ENCODE measurements around the gene SNX5. TPM values are rescaled to one million over a fixed set of nuclear protein-coding genes. Genes with fewer than 3 reads are reported as not detected.
A peak's percentile ranks its signal among the peaks of the same experiment; 100 is the strongest.

SNX5 gene
- total and polyA plus RNA-seq, 4 experiments from 2014 or later = 81.5 to 96.5 (median 88.9) TPM

DNA sequence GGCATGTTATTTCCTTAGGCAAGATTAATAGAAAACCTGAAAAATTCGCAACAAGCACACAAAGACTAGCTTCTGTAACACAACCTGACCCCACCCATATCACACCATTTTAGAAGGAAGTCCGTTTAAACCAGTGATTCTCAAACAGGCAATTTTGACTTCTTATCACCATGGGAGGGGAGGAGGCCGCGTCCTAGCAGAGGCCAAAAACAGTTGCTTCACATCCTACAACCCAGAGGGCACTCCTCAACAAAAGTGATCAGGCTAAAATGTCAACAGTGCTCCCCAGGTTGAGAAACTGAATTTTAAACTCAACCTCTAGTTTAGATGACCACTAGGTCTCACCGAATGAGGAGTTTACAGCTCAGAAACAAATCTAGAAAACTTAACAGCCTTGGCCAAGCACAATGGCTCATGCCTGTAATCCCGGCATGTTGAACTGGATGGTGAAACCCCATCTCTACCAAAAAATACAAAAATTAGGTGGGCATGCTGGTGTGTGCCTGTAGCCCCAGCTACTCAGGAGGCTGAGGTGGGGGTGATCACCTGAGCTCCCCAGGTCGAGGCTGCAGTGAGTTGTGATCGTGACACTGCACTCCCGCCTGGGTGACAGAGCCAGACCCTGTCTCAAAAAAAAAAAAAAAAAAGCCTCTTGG is 3.4 kb downstream of the SNX5 start:
- DNase-seq = no peak
- Histone ChIP-seq H3K4me3 (ENCODE audit: low read length in 2 of 2) (peak overlapping the region; percentile 85 to 95), H3K9me3 (ENCODE audit: control insufficient read depth in 1 of 2, low read length in 2 of 2) (no peaks in the 10 kb centered on the region), H3K36me3 (ENCODE audit: insufficient read depth, low read length) (no peaks in the 10 kb centered on the region), H3K27me3 (ENCODE audit: insufficient read depth, low read length) (no peaks in the 10 kb centered on the region), H3K27ac (ENCODE audit: low read depth, low read length) (peak overlapping the region; percentile 82), H3K4me1 (ENCODE audit: insufficient read depth, low read length) (peaks cover 66% of the 10 kb centered on the region)
- Mint-ChIP-seq H3K4me3 (peak overlapping the region; percentile 76 to 96 (median 87)), H3K4me1 (peaks cover 56 to 89% (median 65%) of the 10 kb centered on the region in 4 donors), H3K27me3 (peaks cover 0 to 1% of the 10 kb centered on the region in 2 donors), H3K9me3 (peaks cover 0 to 2% (median 0%) of the 10 kb centered on the region in 8 donors), H3K27ac (peak overlapping the region; percentile 72 to 99 (median 95)), H3K36me3 (peaks cover 0 to 24% of the 10 kb centered on the region in 2 donors)
- POLR2A ChIA-PET (ENCODE audit: partially characterized antibody) = interaction anchor here (0.5 to 7.8 kb wide), 7 partner anchors 8 to 395 kb away, joined by 3 to 77 read pairs (median 20); partner anchors contain the start of genes DSTN, KAT14, PET117 and RRBP1
- intact Hi-C loops (cut with micrococcal nuclease) = loop anchor here (5.0 to 10.0 kb wide), 2 partner anchors 1233 to 1390 kb away; partner anchors contain the start of genes KIF16B and SNRPB2
- CTCF ChIA-PET (ENCODE audit: partially characterized antibody) = interaction anchor here (1.3 to 9.1 kb wide), 9 partner anchors 9 to 285 kb away, joined by 4 to 51 read pairs (median 10); partner anchors contain the start of gene RRBP1

DNA sequence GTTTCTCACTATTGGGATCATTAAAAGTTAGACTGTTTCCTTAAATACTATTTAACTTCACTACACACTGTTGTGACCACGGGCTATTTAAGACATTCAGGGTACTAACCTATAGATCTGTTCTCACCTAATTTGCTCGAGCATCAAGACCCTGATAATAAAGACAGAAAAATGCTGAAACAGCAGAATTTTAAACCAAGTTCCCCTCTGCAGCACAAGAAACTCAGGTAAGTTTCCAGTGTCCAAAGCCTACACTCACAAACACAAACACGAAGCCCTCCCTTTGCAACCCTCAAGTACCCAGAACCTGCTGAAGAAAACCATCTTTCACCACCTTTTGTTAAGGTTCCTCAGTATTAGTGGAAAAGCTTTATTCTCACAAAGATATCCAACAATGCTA is 4.0 kb downstream of the SNX5 start:
- H3K4me1 ChIP-seq (ENCODE audit: insufficient read depth, low read length) = peaks cover 66% of the 10 kb centered on the region
- H3K36me3 Mint-ChIP-seq = peaks cover 0 to 21% of the 10 kb centered on the region in 2 donors
- H3K9me3 Mint-ChIP-seq = peaks cover 0 to 2% (median 0%) of the 10 kb centered on the region in 8 donors
- H3K27me3 ChIP-seq (ENCODE audit: insufficient read depth, low read length) = no peaks in the 10 kb centered on the region
- H3K4me3 ChIP-seq (ENCODE audit: low read length in 2 of 2) = no peak overlapping the region
- H3K27ac ChIP-seq (ENCODE audit: low read depth, low read length) = peak overlapping the region; percentile 82
- H3K36me3 ChIP-seq (ENCODE audit: insufficient read depth, low read length) = no peaks in the 10 kb centered on the region
- peak overlapping the region; percentile 72 to 99 (median 95) for H3K27ac Mint-ChIP-seq
- ChIA-PET CTCF (ENCODE audit: partially characterized antibody) (interaction anchor here (1.1 to 9.1 kb wide), 8 partner anchors 8 to 284 kb away, joined by 3 to 51 read pairs (median 16); partner anchors contain the start of gene RRBP1), POLR2A (ENCODE audit: partially characterized antibody) (interaction anchor here (1.0 to 7.8 kb wide), 4 partner anchors 7 to 395 kb away, joined by 3 to 77 read pairs (median 38); partner anchors contain the start of genes DSTN and RRBP1)
- intact Hi-C loops (cut with micrococcal nuclease) = loop anchor here (5.0 to 10.0 kb wide), 2 partner anchors 1232 to 1390 kb away; partner anchors contain the start of genes KIF16B and SNRPB2
- peak overlapping the region; percentile 76 to 96 (median 87) for H3K4me3 Mint-ChIP-seq
- no peak for DNase-seq
- H3K4me1 Mint-ChIP-seq = peaks cover 54 to 89% (median 65%) of the 10 kb centered on the region in 4 donors
- no peaks in the 10 kb centered on the region for H3K9me3 ChIP-seq (ENCODE audit: control insufficient read depth in 1 of 2, low read length in 2 of 2)
- peaks cover 0 to 1% of the 10 kb centered on the region in 2 donors for H3K27me3 Mint-ChIP-seq

DNA sequence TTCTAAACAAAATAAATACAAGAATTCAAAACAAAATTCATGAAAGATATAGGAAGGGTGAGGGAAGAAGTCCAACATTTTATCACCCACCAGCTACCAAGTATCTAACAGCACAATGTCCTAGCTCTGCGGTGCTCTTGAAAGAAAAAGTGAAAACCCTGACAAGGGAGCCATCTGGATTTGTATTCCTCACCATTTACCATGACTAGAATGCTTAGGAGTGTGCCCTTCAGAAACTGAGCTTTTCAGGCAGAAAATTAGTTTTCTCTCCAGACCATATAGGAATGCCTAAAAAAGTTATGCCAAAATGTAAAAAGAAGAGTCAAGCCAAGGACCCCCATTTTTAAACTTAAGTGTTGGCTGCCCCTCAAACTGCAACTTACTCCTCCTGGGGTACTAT is 4.5 kb downstream of the SNX5 start:
- H3K4me1 Mint-ChIP-seq = peaks cover 60 to 89% (median 70%) of the 10 kb centered on the region in 4 donors
- DNase-seq = no peak
- Histone ChIP-seq H3K27ac (ENCODE audit: low read depth, low read length) (no peak overlapping the region), H3K9me3 (ENCODE audit: control insufficient read depth in 1 of 2, low read length in 2 of 2) (no peaks in the 10 kb centered on the region), H3K4me1 (ENCODE audit: insufficient read depth, low read length) (peaks cover 70% of the 10 kb centered on the region), H3K36me3 (ENCODE audit: insufficient read depth, low read length) (no peaks in the 10 kb centered on the region), H3K4me3 (ENCODE audit: low read length in 2 of 2) (no peak overlapping the region), H3K27me3 (ENCODE audit: insufficient read depth, low read length) (no peaks in the 10 kb centered on the region)
- POLR2A ChIA-PET (ENCODE audit: partially characterized antibody) = interaction anchor here (0.9 to 7.8 kb wide), 4 partner anchors 6 to 324 kb away, joined by 3 to 72 read pairs (median 4); partner anchors contain the start of gene ZNF133
- H3K4me3 Mint-ChIP-seq = peak overlapping the region; percentile 61 to 96 (median 82)
- H3K27me3 Mint-ChIP-seq = peaks cover 0 to 1% of the 10 kb centered on the region in 2 donors
- intact Hi-C loops (cut with micrococcal nuclease) = loop anchor here (10.0 kb wide), 1 partner anchor 1389 kb away; the partner anchor contains the start of gene KIF16B
- H3K36me3 Mint-ChIP-seq = peaks cover 0 to 18% of the 10 kb centered on the region in 2 donors
- peaks cover 0 to 2% (median 0%) of the 10 kb centered on the region in 8 donors for H3K9me3 Mint-ChIP-seq
- H3K27ac Mint-ChIP-seq = peak overlapping the region in 6 of 7 donors; percentile 88 to 99 (median 96)
- CTCF ChIA-PET (ENCODE audit: partially characterized antibody) = interaction anchor here (1.1 to 9.1 kb wide), 8 partner anchors 7 to 284 kb away, joined by 3 to 51 read pairs (median 4); partner anchors contain the start of gene RRBP1

DNA sequence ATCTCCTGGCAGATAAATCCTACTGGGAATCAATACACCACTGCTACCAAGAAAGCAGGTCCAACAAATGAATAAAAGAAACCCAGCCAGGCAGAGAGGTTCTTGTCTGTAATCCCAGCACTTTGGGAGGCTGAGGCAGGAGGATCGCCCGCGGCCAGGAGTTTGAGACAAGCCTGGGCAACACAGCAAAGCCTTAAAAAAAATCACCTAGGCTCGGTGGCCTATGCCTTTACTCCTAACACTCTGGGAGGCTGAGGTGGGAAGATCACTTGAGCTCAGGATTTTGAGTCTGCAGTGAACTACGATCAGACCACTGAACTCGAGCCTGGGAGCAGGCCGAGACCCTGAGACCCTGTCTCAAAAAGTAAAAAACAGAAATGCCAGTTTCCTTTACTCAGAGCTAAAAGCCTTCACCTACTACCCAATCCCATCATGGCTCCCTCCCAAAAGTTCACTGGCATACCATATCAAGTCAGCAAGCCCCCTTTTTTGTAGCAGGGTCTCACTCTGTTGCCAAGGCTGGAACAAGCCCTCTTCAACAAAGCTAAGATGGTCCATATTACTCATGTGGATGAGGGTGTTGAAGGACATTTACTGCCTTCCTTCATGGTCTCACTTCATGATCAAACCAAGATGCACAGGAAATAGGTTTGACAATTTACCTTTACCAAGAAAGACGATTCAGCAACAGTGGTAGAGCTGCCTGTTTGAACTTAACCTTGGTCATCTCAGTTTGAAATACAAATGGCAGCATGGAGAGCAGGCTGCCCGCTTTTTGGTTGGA is 5.3 kb downstream of the SNX5 start:
- Histone ChIP-seq H3K27me3 (ENCODE audit: insufficient read depth, low read length) (no peaks in the 10 kb centered on the region), H3K4me3 (ENCODE audit: low read length in 2 of 2) (no peak overlapping the region), H3K9me3 (ENCODE audit: control insufficient read depth in 1 of 2, low read length in 2 of 2) (no peaks in the 10 kb centered on the region), H3K36me3 (ENCODE audit: insufficient read depth, low read length) (no peaks in the 10 kb centered on the region), H3K27ac (ENCODE audit: low read depth, low read length) (peak overlapping the region; percentile 6), H3K4me1 (ENCODE audit: insufficient read depth, low read length) (peaks cover 78% of the 10 kb centered on the region)
- intact Hi-C loops (cut with micrococcal nuclease) = loop anchor here (10.0 kb wide), 1 partner anchor 1389 kb away; the partner anchor contains the start of gene KIF16B
- CTCF ChIA-PET (ENCODE audit: partially characterized antibody) = interaction anchor here (1.1 to 9.1 kb wide), 8 partner anchors 7 to 283 kb away, joined by 3 to 51 read pairs (median 4); partner anchors contain the start of gene RRBP1
- H3K36me3 Mint-ChIP-seq = peaks cover 0 to 13% of the 10 kb centered on the region in 2 donors
- peak overlapping the region; percentile 54 to 96 (median 76) for H3K4me3 Mint-ChIP-seq
- H3K27ac Mint-ChIP-seq = peak overlapping the region; percentile 82 to 99 (median 92)
- no peaks in the 10 kb centered on the region for H3K27me3 Mint-ChIP-seq
- H3K4me1 Mint-ChIP-seq = peaks cover 66 to 91% (median 76%) of the 10 kb centered on the region in 4 donors
- no peak for DNase-seq
- POLR2A ChIA-PET (ENCODE audit: partially characterized antibody) = interaction anchor here (0.7 to 1.5 kb wide), 4 partner anchors 8 to 325 kb away, joined by 3 to 4 read pairs (median 3); partner anchors contain the start of gene ZNF133
- H3K9me3 Mint-ChIP-seq = peaks cover 0 to 2% (median 0%) of the 10 kb centered on the region in 8 donors

DNA sequence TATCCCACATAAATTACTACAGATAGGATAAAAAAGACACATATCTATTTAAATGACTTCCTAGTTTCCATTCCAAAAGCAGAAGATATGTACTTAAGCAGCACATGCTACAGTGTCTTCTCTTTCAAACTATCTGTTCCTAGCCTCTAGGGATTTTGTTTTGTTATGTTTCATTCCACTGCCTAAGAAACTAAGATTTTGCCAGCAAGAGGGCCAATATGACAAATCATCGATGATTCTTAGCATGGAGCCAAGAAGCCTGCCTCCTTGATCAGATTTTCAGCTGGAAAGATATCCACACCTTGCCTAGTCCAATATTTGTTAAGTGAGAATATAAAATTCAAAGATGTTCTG is 7.0 kb downstream of the SNX5 start:
- Mint-ChIP-seq H3K36me3 (peaks cover 0 to 11% of the 10 kb centered on the region in 2 donors), H3K27ac (peak overlapping the region; percentile 48 to 99 (median 72)), H3K9me3 (peaks cover 0 to 2% (median 0%) of the 10 kb centered on the region in 8 donors), H3K27me3 (no peaks in the 10 kb centered on the region), H3K4me3 (peak overlapping the region in 7 of 8 donors; percentile 14 to 80 (median 60)), H3K4me1 (peaks cover 68 to 96% (median 82%) of the 10 kb centered on the region in 4 donors)
- CTCF ChIA-PET (ENCODE audit: partially characterized antibody) = interaction anchor here (1.0 to 9.1 kb wide), 3 partner anchors 10 to 34 kb away, joined by 4 to 51 read pairs (median 5); no protein-coding TSS in a partner anchor
- H3K4me1 ChIP-seq (ENCODE audit: insufficient read depth, low read length) = peaks cover 92% of the 10 kb centered on the region
- intact Hi-C loops (cut with micrococcal nuclease) = loop anchor here (10.0 kb wide), 1 partner anchor 1387 kb away; the partner anchor contains the start of gene KIF16B
- H3K27me3 ChIP-seq (ENCODE audit: insufficient read depth, low read length) = no peaks in the 10 kb centered on the region
- POLR2A ChIA-PET (ENCODE audit: partially characterized antibody) = interaction anchor here (1.0 kb wide), 1 partner anchor 23 kb away, joined by 4 read pairs; no protein-coding TSS in a partner anchor
- no peak overlapping the region for H3K4me3 ChIP-seq (ENCODE audit: low read length in 2 of 2)
- H3K9me3 ChIP-seq (ENCODE audit: control insufficient read depth in 1 of 2, low read length in 2 of 2) = no peaks in the 10 kb centered on the region
- peaks cover 3% of the 10 kb centered on the region for H3K36me3 ChIP-seq (ENCODE audit: insufficient read depth, low read length)
- no peak for DNase-seq
- peak overlapping the region; percentile 15 for H3K27ac ChIP-seq (ENCODE audit: low read depth, low read length)

DNA sequence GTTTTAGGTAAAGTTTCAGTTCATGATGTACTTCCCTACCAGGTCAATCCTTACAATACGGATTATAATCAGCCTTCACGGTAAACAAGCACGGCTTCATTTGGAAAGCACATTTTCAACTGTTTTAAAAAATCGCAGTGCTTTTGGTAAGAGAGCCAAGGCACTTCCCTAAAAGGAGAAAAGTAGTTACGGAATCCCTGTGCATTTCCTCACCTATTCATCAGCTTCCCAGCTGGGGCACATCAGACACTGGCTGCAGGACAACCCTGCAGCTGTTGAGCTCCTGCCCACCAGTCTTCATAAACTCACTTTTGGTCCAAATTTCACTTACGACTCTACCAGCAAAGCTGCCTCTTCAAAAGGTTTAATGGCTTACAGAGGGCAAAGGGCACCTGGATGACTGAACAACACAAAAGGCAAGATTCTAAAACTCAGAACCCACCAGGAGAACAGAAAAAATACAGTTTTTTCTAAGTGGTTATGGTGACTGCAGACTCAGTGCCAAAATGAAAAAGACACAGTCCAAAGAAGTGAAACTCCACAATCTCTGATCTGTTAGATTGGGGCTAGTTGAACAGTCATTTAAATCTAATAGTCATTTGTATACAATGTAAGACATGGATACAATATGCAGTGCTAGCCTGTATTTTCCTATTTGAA is 7.5 kb downstream of the SNX5 start:
- POLR2A ChIA-PET (ENCODE audit: partially characterized antibody) = interaction anchor here (6.8 kb wide), 1 partner anchor 7 kb away, joined by 72 read pairs; the partner anchor contains the start of genes MGME1 and SNX5
- H3K9me3 Mint-ChIP-seq = peaks cover 0 to 2% (median 0%) of the 10 kb centered on the region in 8 donors
- H3K36me3 ChIP-seq (ENCODE audit: insufficient read depth, low read length) = peaks cover 8% of the 10 kb centered on the region
- peaks cover 97% of the 10 kb centered on the region for H3K4me1 ChIP-seq (ENCODE audit: insufficient read depth, low read length)
- CTCF ChIA-PET (ENCODE audit: partially characterized antibody) = interaction anchor here (1.0 to 9.1 kb wide), 3 partner anchors 10 to 35 kb away, joined by 4 to 51 read pairs (median 5); no protein-coding TSS in a partner anchor
- no peak overlapping the region for H3K4me3 ChIP-seq (ENCODE audit: low read length in 2 of 2)
- no peaks in the 10 kb centered on the region for H3K27me3 ChIP-seq (ENCODE audit: insufficient read depth, low read length)
- peaks cover 67 to 96% (median 80%) of the 10 kb centered on the region in 4 donors for H3K4me1 Mint-ChIP-seq
- H3K27me3 Mint-ChIP-seq = no peaks in the 10 kb centered on the region
- peak overlapping the region in 7 of 8 donors; percentile 7 to 72 (median 60) for H3K4me3 Mint-ChIP-seq
- peak overlapping the region; percentile 48 to 99 (median 69) for H3K27ac Mint-ChIP-seq
- no peak overlapping the region for H3K27ac ChIP-seq (ENCODE audit: low read depth, low read length)
- no peak for DNase-seq
- H3K36me3 Mint-ChIP-seq = peaks cover 2 to 12% of the 10 kb centered on the region in 2 donors
- intact Hi-C loops (cut with micrococcal nuclease) = loop anchor here (10.0 kb wide), 1 partner anchor 1386 kb away; the partner anchor contains the start of gene KIF16B
- H3K9me3 ChIP-seq (ENCODE audit: control insufficient read depth in 1 of 2, low read length in 2 of 2) = no peaks in the 10 kb centered on the region

Measured in CD4-positive, alpha-beta memory T cell (primary cell).